H4 (cell line): ENCODE results near the gene OMG. TPM values are rescaled to one million over a fixed set of nuclear protein-coding genes. Genes with fewer than 3 reads are reported as not detected.
A peak's percentile ranks its signal among the peaks of the same experiment; 100 is the strongest.
"Not testable (repeated sequence)": the region's sequence is repeated elsewhere in the genome, so short reads cannot be mapped to it uniquely, and the experiment has no call there.

Source experiments
- DNase-seq: peaks from one replicate; pipeline ENCODE4 v3.0.0-alpha.2; 2015; ENCODE audit warnings: low spot score
- total RNA-seq: library from RNA; depleted of rRNA; stranded (reverse); fragments of >200 nt; shearing (Covaris generic); gene quantifications from 2 replicates; pipeline ENCODE4 v1.2.3, GENCODE V29; 2014

Gene OMG
- total RNA-seq, 1 experiment from 2014 or later: not detected

GRCh38 chr17:31308372-31309334, 11.6 kb upstream of the OMG start:
- no peak for DNase-seq

GRCh38 chr17:31307640-31308039, 10.6 kb upstream of the OMG start:
- no peak for DNase-seq

GRCh38 chr17:31299624-31300023, 2.6 kb upstream of the OMG start:
- no peak for DNase-seq

DNA sequence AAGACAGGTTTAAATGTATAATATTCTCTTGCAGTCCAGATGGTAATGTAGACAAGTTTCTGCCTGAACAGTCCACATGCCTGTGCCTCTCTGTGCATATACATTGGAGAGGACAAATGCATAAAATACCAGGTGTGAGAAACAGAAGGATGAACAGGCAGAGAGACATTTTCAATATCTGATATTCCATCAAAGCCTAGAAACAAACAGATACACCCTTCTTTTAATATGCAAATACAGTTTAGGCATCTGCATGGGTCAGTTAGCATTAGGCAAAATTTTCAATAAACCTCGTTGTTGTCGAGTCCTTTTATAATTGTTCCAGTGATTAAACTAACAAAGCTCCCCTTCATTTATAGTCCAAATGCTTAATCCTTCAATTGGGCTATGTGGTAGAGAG, 897 bp downstream of the OMG start:
- no peak for DNase-seq

GRCh38 chr17:31295489-31295871, 1.6 kb downstream of the OMG start:
- DNase-seq: no peak

DNA sequence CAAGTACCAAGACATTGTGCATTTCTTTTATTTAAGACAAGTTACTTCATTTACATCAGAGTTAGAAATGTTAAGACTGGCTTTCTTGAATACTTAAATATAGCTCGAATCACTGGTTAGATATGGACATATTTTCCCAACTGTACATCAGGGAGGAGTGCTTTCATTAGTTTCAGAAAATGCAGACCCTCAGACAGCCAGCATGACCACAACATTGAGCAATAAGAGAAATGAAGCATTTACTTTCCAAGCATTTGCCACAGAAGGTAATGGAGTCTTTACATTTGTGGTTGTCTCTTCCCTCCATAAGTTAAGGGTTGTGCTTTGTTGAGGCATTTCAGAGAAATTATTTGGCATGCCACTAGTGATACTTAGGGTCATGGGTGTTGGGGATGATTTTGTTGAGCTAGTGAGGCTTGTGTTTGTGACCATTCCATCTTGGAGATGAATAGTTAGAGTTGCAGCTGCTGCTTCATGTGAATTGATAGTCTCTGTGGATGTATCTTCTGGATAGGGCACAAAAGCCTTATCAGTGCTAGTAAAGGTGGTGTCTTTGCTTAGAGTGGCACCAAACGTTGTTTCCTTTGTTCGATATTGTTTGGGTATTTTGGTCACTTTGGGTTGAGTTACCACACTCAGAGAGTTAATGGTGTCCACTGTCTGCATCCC, 2.1 kb downstream of the OMG start:
- DNase-seq: no peak

- DNase-seq: no peak
These were observed 2.8 kb downstream of the OMG start for GRCh38 chr17:31294231-31294630.

- no peak for DNase-seq
These were observed 3.5 kb downstream of the OMG start for GRCh38 chr17:31293581-31293980.

- DNase-seq: no peak
These were observed 5.2 kb downstream of the OMG start for GRCh38 chr17:31291820-31292219.

GRCh38 chr17:31289790-31290189, 7.2 kb downstream of the OMG start:
- DNase-seq: no peak

- not testable (repeated sequence) for DNase-seq
These were observed 9.1 kb downstream of the OMG start for GRCh38 chr17:31287932-31288331.

DNA sequence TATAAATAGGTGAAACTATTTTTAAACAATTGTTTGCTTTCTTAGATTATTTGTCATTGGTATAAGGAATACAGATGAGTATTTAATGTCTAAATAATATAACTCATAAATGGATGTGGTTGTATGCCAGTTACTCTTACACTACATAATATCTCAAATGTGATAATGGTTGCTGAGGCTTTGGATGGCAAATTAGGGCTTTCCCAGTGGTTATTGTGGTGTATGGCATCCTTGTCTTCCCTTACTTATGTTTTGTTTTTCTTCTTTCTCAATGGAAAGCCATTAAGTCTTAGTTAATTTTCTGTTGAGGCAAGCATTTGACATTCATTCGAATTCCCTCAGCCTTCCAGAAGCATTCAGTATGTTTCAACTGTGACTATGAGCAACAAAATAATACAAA, 10.5 kb downstream of the OMG start:
- DNase-seq: no peak

- no peak for DNase-seq
These were observed 13.2 kb downstream of the OMG start for GRCh38 chr17:31283841-31284240.

GRCh38 chr17:31281061-31281460, 16.0 kb downstream of the OMG start:
- DNase-seq: no peak

- no peak for DNase-seq
These were observed 17.6 kb downstream of the OMG start for GRCh38 chr17:31279401-31279800.

GRCh38 chr17:31275116-31275515, 21.9 kb downstream of the OMG start:
- no peak for DNase-seq

DNA sequence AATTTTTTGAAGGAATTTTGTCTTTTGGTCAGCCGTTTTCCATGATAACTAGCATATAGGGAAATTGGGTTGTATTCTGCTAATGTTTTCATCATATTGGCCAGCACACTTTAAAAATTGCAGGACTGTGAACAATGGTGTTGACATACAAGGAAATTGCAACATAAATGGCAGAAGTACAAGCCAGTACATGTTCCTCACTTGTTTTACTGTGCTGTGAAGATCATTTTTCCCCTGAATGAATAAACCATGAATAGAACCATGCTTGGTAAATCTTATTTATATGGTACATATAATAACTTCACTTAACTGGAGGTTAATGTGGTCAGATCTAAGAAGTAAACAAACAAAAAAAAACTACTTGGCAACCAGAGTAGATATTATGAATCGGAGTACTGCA, 22.8 kb downstream of the OMG start:
- DNase-seq: peak; percentile 48

DNA sequence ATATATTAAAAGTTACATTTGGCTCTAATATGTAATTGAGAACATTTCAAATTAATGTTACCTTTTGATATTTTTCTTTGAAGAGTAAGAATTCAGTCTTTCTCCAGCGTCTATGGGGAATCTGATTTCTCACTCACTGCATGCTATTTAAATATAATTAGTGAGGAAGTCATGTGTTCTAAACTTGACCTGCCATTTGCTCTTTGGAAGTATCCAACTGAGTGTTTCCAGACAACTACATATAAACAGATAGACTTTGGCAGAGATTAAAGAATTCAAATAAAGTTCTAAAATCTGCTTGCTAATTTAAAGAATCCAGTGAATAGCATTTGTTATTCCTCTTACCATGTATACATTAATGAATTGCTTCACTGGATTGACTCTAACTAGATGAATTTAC, 23.5 kb downstream of the OMG start:
- DNase-seq: no peak

- DNase-seq: no peak
These were observed 24.2 kb downstream of the OMG start for GRCh38 chr17:31272803-31273202.

DNA sequence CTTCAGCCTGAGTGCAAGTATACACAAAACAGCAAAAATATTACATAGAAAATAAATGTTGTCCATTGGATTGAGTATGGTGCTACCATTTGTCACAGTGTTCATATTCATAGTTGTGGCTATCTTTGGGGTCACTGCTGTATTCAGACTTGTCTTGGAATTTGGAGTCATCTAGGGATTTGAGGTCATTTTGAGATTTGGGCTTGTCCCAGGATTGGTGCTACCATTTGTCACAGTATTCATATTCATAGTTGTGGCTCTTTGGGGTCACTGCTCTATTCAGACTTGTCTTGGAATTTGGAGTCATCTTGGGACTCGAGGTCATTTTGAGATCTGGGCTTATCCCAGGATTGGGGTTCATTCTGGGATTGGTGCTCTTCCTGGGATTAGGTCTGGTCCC, 24.8 kb downstream of the OMG start:
- no peak for DNase-seq

DNA sequence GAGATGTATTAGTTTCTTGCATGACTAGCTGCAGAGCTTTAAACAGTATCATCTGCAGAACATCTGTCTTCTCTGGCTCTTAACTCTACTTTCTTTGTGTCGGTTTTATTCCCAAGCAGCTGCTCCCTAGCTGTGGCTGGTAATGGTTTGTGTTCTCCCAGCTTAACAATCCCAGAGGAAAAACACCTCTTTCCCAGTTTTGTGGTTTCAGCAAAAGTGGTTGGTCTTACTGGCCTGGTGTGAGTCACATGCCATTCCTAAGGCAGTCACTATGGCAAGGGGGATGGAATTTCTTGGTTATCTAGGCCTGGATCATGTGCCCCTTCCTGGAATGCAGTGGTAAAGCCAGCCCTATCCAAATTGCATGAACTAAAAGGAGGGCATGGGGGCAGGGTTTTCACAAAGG, 27.5 kb downstream of the OMG start:
- DNase-seq: peak; percentile 99

DNA sequence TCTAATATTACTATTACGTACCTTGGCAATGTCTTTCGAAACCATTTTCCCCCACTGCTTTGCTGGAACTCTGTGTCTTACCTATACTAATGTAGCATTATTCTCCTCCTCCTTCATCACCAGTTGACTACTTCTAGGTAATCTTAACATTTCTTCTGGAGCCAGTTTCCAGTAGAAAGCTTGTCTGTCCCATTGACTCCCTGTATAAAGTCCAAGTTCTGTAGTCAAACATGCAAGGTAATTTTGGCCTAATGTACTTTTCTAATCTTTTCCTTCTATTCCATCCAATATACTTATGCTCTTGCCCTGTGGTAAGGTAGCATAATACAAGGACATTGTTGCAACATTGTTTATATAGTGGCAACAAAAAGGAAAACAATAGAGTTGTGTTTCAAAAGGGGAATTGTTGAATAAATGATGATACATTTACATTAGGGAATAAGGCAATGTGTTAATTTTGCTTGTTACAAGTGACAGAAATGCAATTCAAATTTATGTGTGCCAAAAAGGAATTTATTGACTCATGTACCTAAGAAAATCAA, 27.9 kb downstream of the OMG start:
- DNase-seq: peak; percentile 50

DNA sequence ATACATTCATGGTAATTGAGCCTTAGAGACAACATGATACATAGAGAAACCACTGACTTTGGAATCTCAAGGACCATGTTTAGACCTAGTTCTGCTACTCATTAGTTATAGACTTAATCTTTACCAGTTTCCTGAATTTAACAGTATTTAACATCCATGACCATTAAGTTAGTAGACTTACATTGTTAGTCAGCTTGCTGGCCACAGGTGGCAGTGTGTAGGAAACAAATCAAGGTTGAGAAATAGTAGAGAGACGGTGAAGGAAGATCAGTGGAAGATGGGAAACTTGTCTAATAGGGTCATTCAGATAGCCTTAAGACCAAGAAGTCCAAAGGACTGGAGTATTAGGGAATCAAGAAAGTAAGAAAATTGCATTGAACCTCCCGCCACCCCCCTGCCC, 31.0 kb downstream of the OMG start:
- DNase-seq: peak; percentile 13
